GM18507 (cell line): ENCODE measurements around the gene CCDC33.

Experiments used
- DNase-seq: peaks from one replicate; pipeline ENCODE4 v3.0.0; 2011; ENCODE audit warnings: low read depth; ENCODE audit not compliant: insufficient read length; ENCODE audit errors: extremely low spot score
- FAIRE-seq: peaks from 2 replicates; lab custom pipeline; 2011; peaks lifted over from hg19 to GRCh38; lab: Jason Lieb, UNC

The CCDC33 gene

DNA sequence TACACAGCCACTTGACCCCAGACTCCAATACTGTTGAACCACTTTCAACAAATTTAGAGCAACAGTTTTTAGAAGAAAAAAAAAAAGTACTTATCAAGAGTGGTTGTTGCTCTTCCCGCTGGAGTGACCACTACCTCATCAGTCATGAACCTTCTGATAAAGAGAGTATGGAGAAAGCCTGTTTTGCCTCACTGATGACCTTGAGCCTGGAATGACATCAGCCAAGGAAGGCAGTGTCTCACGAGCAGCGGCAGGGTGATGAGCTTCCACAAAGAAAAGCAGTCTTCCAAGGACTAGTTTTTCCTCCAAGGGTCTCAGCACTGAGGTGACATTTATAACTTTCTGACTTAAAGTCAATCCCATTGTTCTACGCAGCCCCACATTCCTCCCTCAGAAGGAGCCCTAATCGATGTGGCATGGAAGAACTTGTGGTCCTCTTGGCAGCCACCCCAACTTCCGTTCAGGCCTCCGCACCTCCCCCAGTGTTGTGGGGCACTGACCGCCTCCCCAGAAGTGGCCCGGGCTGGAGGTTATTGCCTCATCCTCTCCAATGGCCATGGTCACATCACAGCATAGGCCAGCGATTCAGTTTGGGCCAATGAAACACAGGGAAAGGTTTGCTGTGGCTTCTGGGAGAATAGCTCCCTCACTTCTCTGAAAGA lies 133.1 kb downstream of the CCDC33 start:
- FAIRE-seq (no peak), DNase-seq (no peak)

DNA sequence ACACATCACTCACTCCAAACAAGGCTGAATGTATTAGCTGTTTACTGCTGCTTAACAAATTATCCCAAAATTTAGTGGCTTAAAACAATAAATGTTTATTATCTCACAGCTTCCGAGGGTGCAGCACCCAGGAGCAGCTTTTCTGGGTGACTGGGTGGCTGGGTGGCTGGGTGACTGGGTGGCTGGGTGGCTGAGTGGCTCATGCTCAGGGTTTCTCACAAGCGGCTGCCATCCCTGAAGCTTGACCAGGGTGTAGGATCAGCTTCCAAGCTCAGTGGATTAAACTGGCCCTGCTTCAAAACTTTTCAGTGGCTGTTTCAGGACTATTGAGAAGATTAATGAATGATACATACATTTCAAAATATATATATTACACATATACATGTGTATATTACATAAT lies 133.6 kb downstream of the CCDC33 start:
- no peak for FAIRE-seq

DNA sequence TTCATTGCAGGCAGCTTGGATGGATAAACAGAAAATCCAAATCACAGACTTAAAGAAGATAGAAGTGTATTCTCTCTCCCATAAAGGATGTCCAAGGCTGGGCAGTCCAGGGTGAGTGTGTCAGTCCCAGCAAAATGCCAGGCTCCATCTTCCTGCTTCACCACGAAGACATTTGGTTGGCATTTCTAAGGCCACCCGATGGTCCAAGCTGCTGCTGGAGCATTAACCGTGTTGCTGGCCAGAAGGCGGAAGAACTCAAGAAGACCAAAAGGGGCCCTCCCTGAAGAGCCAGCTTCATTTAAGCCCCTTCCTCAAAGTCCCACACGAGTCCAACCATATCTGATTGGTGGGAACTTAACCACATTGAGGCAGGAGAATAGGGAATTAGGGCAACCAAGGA lies 134.3 kb downstream of the CCDC33 start:
- DNase-seq (no peak), FAIRE-seq (no peak)

More for the DNA sequence above, 133.6 kb downstream of the CCDC33 start:
- DNase-seq: no peak

DNA sequence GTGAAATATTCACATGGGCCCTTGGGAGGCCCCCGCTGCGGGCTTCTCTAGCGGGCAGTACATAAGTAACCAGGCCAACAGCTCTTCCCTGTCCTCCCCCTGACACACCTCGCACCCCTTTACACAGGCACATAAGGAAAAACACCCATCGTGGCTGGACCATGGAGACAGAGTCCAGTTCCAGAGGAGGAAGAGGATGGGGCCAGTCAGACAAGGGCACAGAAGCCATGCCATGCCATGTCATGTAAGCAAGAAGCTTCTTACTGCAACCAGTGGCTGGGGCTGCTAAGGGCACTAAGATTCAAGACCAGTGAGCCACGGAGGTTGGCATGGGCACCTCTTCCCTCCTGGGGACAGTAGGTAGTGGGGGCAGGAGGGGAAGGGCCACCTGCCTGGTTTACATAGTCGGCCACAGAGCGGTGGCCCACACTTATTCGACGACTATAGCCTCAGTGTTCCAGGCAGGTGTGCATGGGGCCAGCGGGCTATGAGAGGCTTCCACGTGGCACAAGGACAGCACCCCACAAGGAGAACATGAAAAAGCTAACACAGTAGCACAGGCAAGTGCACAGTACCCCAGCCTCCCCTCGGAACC lies 137.0 kb downstream of the CCDC33 start:
- FAIRE-seq: no peak

DNA sequence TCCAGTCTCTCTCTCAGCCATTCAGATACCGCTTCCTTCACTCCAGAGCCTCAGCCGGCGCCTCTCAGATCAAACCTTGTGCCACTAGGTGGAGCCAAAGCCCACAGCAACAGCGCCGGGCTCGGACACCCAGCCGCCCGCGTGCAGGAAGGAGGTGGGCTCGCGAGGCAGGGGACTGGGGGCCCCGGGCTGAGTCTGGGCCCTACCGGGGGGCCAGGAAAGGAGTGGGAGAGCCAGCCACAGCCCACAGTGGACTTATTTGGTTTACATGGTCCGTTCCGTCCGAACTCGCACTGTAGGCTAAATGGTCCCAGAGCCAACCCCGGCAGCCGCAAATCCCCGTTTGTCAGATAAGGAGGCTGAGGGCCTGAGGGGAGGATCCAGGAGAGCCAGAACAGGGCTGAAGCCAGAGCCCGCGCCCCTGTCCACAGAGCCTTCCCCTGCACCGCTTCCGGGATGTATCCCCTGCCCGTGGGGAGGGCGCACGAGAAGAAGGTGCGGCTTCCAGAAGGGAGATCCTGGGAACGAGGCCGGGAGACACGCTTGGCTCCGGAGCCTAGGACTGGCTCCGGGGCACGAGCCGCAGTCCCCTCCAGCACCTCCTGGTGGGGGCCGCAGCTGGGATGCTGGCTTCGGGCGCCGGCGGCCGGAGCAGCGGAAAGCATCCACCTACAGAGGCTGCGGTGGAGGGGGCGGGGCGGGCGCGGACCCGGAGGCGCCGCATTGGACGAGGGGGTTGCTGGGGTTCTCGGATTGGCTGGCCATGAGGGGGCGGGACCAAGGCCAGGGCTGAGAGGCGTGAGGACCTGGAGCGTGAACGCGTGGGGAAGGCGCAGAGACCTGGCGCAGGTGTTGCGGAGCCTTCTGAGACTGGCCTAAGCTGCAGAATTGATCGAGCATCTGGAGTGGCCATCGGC lies 137.9 kb downstream of the CCDC33 start:
- peak; percentile 97 for DNase-seq
- FAIRE-seq: peak; percentile 94

More for the DNA sequence above, 137.0 kb downstream of the CCDC33 start:
- DNase-seq: no peak

DNA sequence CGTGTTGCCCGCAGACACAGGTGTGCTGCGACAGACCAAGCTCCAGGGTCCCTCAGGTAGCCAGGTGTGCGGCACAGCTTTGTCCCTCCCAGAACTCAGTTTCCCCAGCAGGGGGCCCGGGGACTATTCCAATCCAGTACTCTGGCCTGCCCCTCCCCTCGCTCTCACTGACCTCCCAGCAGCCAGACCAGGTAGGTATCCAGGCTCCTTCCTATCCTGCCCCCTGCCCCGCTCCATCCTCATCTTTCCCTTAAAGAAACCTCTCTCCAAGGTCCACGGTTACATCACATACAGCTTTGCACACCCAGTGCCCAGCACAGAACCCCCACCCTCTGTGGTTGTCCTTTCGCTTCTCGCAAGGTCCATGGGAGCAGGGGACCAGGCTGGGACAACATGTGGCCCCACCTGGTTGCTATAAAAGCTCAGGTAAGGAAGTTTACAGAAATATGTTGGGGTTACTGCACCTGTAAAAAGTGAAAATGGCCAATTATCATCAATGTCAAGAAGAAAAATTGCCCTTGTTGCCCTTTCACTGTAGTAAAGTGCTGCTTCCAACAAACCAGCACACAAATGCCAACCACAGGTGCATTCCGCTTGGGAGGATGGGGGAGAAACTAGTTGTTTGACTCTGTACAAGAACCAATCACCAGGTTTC lies 138.6 kb downstream of the CCDC33 start:
- no peak for DNase-seq
- no peak for FAIRE-seq

DNA sequence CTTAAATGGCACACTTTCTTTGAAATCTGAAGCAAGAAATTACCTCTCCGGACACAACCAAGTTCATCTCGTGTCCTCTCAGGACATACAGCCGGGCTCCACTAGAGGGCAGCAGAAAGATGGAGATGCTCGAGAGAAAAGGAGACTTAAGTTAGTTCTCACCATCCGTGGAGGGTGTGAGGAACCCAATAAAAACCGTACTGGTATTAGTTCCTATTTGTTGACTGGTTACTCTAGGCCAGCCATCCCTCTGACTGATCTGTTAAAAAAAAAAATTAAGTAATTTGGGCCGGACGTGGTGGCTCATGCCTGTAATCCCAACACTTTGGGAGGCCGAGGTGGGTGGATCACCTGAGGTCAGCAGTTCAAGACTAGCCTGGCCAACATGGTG lies 139.2 kb downstream of the CCDC33 start:
- FAIRE-seq: peak; percentile 90

DNA sequence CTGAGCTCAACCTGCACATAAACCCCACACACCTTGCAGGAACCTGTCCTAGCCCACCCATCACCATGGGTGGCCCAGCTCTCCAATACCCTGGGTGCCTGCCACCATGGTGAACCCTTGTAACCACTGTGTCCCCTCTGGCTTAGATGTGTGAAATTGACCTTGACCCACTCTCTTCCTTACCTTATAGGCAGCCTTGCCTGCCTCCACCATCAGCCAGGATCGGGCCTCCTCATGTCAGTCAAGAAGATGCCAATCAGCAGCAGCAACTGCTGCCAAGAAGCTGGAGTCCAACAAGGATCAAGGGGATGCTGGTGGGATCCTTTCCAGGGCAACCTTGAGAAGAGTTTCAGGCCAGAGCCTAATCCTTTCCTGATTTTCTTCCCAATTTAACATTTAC lies 140.1 kb downstream of the CCDC33 start:
- FAIRE-seq (no peak), DNase-seq (no peak)

More for the DNA sequence above, 139.2 kb downstream of the CCDC33 start:
- no peak for DNase-seq

DNA sequence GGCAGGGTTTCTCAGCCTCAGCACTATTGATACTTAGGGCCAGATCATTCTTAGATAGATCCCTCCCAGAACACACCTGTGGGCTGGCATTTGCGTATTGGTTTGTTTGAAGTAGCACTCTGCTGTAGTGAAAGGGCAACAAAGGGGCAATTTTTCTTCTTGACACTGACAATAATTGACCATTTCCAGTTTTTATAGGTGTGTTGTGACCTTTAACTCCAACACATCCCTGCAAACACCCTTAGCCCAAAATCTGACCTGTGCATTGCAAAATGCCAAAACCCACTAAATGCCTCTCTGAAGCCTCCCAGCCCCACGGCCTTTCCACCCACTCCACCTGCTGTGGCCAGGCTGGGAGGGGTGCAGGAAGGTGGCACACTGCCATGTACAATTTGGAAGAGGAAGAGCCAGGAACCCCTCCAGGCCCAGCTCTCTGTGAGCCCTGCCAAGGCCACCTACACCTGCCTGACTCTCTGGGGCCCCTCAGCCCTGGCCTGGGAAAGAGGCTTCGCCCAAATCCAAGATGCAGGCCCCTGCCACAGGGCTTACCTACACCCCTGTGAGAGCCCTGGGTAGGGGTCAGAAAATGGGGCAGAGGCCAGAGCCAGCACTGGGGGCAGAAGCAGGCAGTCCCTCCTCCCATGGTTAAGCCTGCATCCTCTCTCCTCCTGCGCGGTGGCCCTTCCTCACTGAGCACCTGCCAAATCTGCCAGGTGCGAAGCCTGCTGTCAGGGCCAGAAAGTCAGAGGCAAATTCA lies 140.9 kb downstream of the CCDC33 start:
- DNase-seq: no peak
- FAIRE-seq: no peak

DNA sequence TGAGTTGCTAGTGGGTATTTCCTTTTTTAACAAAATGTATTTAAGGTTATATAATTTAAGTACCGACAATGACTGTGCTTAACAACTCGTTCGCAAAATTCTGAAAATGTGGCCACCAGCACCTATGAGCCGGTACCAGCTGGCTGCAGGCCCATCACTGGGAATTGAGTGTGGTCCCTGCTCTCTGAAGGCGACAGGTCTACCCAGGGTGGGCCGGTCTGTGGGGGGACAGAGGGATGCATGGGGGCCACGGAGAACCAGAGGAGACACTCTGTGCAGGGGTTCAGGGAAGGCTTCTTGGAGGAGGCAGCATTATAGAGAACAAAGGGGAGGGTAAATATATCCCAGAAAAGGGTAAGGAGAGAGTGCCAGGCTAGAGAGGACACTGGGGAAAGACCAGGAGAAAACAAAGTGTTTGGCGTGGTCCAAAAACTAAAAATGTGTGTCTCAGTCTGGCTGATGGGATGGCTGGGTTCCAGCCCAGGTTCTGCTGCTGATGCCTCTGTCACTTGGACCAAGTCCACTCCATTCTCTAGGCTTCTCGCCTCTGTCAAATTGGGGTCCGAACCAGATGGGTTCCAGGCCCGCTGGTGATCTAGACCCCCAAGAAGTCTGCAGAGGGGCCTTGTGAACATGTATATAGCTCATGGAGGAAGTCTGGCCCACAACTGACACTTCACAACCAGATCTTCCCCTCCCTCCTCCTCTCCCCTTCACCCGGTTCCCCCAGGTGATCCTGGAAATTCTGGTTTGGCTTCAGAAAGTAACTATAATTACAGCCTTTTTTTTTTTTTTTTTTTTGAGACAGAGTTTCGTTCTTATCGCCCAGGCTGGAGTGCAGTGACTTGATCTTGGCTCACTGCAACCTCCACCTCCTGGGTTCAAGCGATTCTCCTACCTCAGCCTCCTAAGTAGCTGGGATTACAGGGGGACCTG lies 142.0 kb downstream of the CCDC33 start:
- DNase-seq (no peak), FAIRE-seq (no peak)

DNA sequence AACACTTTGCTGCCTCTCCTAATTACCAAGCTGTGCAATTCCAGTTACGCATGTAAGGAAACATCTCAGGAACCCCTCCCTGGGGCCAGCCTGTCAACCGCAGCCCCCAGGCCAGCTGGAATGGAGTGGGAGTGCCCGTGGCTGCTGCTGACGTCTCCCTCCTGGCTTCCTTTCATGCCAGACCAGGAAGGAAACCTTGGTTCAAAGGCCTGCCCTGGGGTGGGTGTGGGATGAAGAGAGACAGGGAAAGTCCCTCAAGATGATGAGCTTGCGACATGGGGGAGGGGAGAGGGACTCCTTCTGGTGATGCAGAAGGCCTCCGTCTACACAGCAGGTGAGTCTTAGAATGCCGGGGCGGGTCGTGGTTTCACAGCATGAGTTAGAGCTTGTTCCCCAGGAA lies 142.7 kb downstream of the CCDC33 start:
- FAIRE-seq (peak; percentile 65), DNase-seq (no peak)

DNA sequence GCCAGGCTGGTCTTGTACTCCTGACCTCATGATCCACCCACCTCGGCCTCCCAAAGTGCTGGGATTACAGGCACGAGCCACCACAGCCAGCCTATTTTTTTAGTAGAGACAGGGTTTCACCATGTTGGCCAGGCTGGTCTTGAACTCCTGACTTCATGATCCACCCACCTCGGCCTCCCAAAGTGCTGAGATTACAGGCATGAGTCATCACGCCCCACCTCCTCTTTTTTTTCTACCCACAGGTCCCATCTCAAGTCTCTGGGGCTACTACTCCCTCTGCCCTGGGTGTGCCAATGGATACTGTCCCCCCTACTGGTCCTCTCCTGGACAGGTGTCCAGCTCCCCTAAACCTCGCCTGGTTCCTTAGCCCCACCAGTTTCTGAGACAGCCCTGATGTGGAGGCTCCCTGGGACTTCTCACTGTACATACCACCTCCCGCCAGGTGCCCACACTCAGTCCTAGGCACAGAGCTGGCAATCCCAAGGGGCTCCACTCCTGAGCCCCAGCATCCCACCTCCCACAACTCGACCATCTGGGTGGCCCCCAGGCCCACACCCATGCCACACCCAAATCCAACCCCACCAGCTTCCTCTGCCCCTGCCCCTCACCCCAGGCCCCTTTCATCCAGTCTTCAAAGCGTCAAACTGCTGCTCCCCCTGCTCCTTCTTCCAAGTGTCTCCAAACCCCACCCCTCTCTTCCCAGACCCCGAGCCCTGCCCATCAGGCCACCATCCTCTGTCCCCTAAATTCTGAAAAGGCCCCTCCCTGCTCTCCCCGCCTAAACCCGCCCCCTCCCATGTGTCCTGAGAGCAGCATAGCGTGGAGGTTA lies 144.4 kb downstream of the CCDC33 start:
- no peak for FAIRE-seq
- DNase-seq: no peak

DNA sequence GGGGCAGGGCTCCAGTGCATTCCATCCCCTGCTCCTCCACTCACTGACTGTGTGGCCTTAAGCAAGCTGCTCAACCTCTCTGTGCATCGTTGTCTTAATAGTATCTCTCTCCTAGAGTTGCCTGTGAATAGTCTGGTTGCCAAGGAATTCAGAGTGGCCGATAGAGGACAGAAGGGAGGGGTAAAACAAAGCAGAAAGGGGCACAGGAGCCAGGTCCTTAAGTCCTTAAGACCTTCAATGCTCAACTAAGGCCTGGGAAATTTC lies 145.0 kb downstream of the CCDC33 start:
- FAIRE-seq (no peak), DNase-seq (no peak)

DNA sequence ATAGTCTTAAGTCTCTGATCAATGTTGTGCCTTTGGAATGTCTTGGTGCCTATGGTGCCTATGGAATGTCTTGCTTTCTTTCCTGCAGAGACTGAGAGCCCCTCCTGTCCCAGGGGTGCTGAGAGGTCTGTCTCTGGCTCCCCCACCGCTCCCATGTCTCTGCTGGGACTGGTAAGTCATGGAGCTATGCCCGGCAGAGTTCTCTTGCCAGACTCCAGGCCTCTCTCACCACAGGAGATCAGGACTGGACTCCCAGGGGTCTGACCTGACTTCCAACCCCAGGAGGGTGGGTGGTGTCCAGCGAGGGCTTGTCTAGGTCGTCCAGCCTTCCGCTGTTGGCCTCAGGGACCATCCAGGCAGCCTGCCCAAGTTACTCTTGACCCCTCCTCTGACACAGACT lies 145.4 kb downstream of the CCDC33 start:
- no peak for DNase-seq
- FAIRE-seq: no peak

DNA sequence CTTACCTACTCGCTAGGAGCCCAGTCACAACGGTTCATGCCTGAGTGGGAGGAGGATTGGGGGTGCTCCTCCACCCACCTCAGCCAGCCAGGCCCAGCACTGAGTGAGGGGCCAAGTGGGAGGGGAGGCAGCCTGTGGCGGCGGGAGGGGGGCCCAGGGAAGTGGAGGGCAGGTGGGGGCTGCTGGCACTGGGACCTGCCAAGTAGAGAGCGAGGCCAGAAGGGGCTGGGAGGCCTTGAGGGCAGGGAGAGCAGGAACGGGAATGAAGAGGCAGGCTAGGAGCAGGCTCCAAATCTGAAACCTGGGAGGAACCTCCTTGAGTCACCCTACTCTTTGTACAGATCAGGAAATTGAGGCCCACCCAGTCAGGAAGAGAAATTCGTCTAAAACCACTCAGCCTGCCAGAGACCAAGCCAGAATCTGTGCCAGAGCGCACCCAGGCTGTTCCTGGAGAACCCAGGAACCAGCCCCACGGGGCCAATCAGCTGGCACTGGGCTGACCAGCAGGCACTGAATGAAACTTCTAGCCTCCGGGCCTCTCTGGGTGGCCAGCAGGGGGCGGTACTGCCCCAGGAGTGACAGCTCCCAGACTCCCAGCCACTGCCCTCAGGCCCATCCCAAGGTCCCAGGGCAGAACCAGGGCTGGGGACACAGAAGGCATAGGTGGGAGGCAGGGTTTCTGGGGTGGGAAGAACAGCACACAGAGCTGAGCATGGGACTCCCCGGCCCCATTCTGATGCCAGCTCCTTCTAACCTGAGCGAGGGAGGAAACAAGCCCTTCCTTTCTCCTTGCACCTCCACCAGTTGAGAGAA lies 146.1 kb downstream of the CCDC33 start:
- DNase-seq (peak; percentile 62), FAIRE-seq (peak; percentile 91)

DNA sequence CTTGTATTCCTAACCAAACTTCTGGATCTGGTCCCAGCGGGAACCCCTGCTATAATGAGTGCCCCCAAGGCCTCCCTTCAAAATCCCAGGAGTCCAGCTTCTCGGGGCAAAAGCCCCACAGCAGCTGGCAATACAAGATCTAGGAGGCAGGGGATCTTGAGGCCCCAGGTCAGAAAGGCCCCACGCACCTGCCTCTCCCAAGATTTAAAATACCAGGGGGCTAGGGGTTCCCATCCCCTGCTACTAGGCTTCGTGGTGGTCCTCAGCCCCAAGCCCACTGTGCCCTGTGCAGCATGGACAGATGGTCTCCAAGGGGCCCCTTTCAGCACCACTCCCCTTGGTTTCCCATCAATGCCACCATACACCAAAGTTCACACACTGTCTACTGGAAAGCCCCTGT lies 147.2 kb downstream of the CCDC33 start:
- no peak for DNase-seq
- no peak for FAIRE-seq
